AG10803 (cell line): Measurements from ENCODE around the gene C10orf95.

ENCODE experiments used
- DNase-seq: peaks from one replicate; pipeline ENCODE4 v3.0.0; 2010; ENCODE audit warnings: low read depth
- H3K4me3 ChIP-seq: 2 replicates; pipeline ENCODE4 v1.5.1; 2011; ENCODE audit warnings: mild to moderate bottlenecking, low read length, control low read depth
- CTCF ChIP-seq: conservative IDR thresholded peaks from 2 replicates; pipeline ENCODE4 v1.5.1; 2011; ENCODE audit warnings: mild to moderate bottlenecking, low read length, control low read depth, inconsistent platforms

The C10orf95 gene

GRCh38 chr10:102433619-102434046, 17.7 kb downstream of the C10orf95 start:
- no peak for TF ChIP-seq CTCF
- no peak for DNase-seq
- no peak overlapping the region for H3K4me3 ChIP-seq

- H3K4me3 ChIP-seq: peak within 1 kb of the TSS; percentile 94
- peak; percentile 96 for DNase-seq
- no peak for TF ChIP-seq CTCF
Observed at GRCh38 chr10:102432162-102432950, 19.0 kb downstream of the C10orf95 start, which contains the start of gene CUEDC2. TSS of gene CUEDC2 (minus strand) at chr10:102432574. CDS start at chr10:102425188, 7,386 bp downstream.

- peak overlapping the region; percentile 94 for H3K4me3 ChIP-seq
- DNase-seq: peak; percentile 53
- TF ChIP-seq CTCF: no peak
Observed at GRCh38 chr10:102431452-102432124, 19.8 kb downstream of the C10orf95 start.

- no peak for TF ChIP-seq CTCF
- no peak overlapping the region for H3K4me3 ChIP-seq
- no peak for DNase-seq
Observed at GRCh38 chr10:102429468-102429867, 21.9 kb downstream of the C10orf95 start.

- no peak overlapping the region for H3K4me3 ChIP-seq
- peak; percentile 21 for DNase-seq
- no peak for TF ChIP-seq CTCF
Observed at GRCh38 chr10:102426803-102427287, 24.5 kb downstream of the C10orf95 start.

- no peak for TF ChIP-seq CTCF
- H3K4me3 ChIP-seq: no peak overlapping the region
- no peak for DNase-seq
Observed at GRCh38 chr10:102425444-102425843, 25.9 kb downstream of the C10orf95 start.
